Keratinocyte (primary cell): Measurements from ENCODE around the gene LRFN3.

Experiments used
- CTCF ChIP-seq, 3 experiments: IDR thresholded peaks in 1 of 3; conservative IDR thresholded peaks in 1 of 3; optimal IDR thresholded peaks in 1 of 3; 2 replicates in 2 of 3; 3 replicates in 1 of 3; pipeline versions ENCODE3 to v1.5.1; 2011; ENCODE audit warnings: low read length in 3 of 3, mild to moderate bottlenecking in 3 of 3, moderate library complexity in 2 of 3, control low read depth in 1 of 3, inconsistent platforms in 1 of 3; ENCODE audit not compliant: insufficient read depth in 2 of 3; ENCODE audit errors: extremely low read depth in 1 of 3
- EZH2 ChIP-seq: IDR thresholded peaks from one replicate; pipeline ENCODE4 v1.6.1; 2012; ENCODE audit warnings: inconsistent platforms, mild to moderate bottlenecking, low read length, moderate library complexity

GRCh38 chr19:35938282-35939224, 2.4 kb downstream of the LRFN3 start:
- TF ChIP-seq CTCF (optimal IDR thresholded peaks at IDR 0.05 in 1 of 3, IDR thresholded peaks at IDR 0.05 in 1 of 3, conservative IDR thresholded peaks at IDR 0.05 in 1 of 3; ENCODE audit: extremely low read depth in 1 of 3, insufficient read depth in 2 of 3, low read length in 3 of 3) = no peak
- TF ChIP-seq EZH2 = no peak
